Astrocyte of the spinal cord (primary cell): Measurements from ENCODE around the gene MRPL17.

Experiments used
- DNase-seq: peaks from one replicate; pipeline ENCODE4 v3.0.0; 2011; ENCODE audit warnings: low read depth, low spot score
- H3K4me3 ChIP-seq: 2 replicates; pipeline ENCODE4 v1.5.1; 2011; ENCODE audit warnings: low read depth, mild to moderate bottlenecking, low read length, moderate library complexity
- in situ Hi-C: cut with HindIII; loops from 2 replicates; pipeline ENCODE4 v1.10.0; 2017; ENCODE audit warnings: low sequenced_read_pairs
- TF ChIP-seq, protein P1 (sequence below): IDR thresholded peaks from 2 replicates; pipeline ENCODE4 v1.5.1; 2012; ENCODE audit warnings: low read depth, mild to moderate bottlenecking, low read length, inconsistent platforms

Gene MRPL17

GRCh38 chr11:6634534-6634933, 48.6 kb downstream of the MRPL17 start:
- no peak for DNase-seq
- in situ Hi-C loops = no loop called here

DNA sequence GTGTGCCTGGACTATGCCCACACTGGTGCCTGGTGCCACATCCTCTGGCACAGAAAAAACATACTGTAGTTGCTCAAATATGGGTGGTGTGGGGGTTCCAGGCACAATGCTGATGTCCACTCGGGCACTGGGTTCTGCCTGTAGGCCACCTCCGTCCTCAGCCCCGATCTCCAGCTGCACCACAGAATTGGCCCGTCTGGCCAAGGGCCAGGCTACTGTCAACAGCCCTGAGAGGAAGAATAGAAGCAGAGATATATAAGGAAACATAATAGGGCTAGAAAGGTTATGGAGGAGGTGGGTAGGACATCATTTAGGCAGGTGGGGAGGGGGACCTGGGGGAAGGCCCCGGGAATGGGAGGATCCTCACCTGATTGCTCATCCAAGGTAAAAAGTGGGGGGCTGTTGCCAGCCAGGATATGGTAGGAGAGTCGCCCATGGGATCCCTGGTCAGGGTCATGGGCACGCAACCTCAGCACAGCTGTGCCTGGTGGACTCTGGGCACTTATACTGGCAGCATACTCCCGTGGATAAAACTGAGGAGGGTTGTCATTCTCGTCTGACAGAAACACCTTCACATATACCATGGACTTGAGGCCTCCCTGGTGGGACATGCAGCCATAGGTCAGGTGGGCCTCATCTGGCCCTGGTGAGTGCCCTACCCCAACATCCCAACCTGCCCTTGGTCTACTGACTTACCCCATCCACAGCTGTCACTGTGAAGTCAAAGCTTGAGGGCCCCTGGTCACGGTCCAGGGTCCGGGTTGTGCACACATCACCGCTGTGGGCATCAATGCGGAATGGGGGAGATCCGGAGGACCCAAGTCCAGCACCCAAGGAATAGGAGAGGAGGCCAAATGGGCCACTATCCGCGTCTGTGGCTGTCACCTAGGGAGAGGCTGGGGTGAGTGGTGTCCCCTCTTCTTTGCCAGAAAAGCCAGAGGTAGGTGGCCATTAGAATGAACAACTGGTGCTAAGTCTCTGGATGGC, 49.4 kb downstream of the MRPL17 start:
- TF ChIP-seq, protein P1, sequence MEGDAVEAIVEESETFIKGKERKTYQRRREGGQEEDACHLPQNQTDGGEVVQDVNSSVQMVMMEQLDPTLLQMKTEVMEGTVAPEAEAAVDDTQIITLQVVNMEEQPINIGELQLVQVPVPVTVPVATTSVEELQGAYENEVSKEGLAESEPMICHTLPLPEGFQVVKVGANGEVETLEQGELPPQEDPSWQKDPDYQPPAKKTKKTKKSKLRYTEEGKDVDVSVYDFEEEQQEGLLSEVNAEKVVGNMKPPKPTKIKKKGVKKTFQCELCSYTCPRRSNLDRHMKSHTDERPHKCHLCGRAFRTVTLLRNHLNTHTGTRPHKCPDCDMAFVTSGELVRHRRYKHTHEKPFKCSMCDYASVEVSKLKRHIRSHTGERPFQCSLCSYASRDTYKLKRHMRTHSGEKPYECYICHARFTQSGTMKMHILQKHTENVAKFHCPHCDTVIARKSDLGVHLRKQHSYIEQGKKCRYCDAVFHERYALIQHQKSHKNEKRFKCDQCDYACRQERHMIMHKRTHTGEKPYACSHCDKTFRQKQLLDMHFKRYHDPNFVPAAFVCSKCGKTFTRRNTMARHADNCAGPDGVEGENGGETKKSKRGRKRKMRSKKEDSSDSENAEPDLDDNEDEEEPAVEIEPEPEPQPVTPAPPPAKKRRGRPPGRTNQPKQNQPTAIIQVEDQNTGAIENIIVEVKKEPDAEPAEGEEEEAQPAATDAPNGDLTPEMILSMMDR = no peak
- H3K4me3 ChIP-seq = no peak overlapping the region
- in situ Hi-C loops = no loop called here
- DNase-seq = no peak

More at GRCh38 chr11:6634534-6634933, 48.6 kb downstream of the MRPL17 start:
- TF ChIP-seq, protein P1 = no peak
- no peak overlapping the region for H3K4me3 ChIP-seq

DNA sequence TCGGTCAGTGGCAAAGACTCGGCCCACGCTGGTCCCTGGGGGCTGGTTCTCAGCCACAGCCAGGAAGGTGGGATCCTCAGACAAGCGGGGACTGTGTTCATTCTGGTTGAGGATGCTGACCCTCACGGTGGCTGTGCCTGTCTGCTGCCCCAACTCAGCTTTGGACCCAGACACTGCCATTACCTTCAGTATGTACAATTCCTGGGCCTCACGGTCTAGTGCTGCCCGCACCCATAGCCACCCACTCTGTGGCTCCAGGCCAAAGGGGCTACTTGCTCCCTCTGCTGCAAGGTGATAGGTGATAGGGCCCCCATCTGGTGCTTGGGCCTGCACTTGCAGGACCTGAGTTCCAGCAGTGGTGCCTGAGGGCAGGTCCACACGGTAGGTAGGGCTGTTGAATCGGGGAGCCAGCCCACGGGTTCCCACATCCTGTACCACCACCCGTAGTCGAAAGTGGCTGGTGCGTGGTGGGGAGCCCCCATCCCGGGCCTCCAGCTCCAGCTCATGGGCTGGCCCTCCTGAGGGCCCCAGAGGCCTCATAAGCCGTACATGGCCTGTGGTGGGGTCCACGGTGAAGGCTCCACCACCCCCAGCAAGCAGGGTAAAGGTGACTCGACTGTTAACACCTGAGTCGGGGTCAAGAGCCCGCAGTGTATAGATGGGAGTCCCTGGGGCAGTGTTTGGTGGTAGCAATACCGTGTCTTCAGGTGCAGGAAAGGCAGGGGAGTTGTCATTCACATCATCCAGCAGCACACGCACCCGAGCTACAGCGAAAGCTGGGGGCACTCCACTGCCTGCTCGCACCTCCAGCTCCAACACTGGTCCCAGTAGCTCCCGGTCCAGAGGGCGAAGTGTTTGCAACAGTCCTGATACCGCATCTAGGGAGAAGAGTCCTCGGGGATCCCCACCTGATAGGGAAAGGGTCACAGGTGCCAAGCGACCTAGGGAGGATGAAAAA, 50.7 kb downstream of the MRPL17 start:
- TF ChIP-seq, protein P1 = no peak
- H3K4me3 ChIP-seq = no peak overlapping the region
- in situ Hi-C loops = no loop called here
- no peak for DNase-seq

DNA sequence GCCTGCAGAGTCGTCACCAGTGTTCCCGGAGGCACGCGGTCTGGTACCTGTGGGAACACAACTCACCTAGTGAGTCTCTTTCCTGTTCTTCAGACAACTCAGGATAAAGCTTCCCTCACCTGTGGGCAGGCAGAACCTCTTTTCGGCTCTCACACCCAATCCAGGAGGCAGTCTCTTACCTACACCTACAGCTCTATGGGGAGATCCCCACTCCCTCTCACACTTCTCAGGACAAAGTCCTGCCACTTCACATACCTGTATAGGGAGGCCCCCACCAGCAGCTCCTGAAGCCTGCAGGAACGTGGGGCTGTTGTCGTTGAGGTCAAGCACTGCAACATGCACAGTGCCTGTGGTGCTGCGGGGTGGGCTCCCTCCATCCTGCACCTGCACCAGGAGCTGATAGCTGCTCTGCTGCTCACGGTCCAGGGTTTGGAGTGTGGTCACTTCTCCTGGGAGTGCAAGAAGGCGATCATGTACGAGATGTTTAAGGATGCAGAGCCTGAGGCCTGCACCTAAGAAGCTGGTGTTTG, 51.7 kb downstream of the MRPL17 start:
- in situ Hi-C loops = no loop called here
- no peak for DNase-seq
- TF ChIP-seq, protein P1 = no peak
- H3K4me3 ChIP-seq = no peak overlapping the region

GRCh38 chr11:6630632-6631291, 52.4 kb downstream of the MRPL17 start:
- TF ChIP-seq, protein P1 = no peak

More at GRCh38 chr11:6630632-6631291, 52.4 kb downstream of the MRPL17 start:
- H3K4me3 ChIP-seq = no peak overlapping the region
- DNase-seq = no peak
- in situ Hi-C loops = no loop called here
